ENCODE results near the gene IMMP2L.

Gene IMMP2L

GRCh38 chr7:111384065-111384891 lies 178.0 kb downstream of the IMMP2L start:
- no peak for DNase-seq

- no peak for DNase-seq
These were observed 179.2 kb downstream of the IMMP2L start for GRCh38 chr7:111383133-111383532.

DNA sequence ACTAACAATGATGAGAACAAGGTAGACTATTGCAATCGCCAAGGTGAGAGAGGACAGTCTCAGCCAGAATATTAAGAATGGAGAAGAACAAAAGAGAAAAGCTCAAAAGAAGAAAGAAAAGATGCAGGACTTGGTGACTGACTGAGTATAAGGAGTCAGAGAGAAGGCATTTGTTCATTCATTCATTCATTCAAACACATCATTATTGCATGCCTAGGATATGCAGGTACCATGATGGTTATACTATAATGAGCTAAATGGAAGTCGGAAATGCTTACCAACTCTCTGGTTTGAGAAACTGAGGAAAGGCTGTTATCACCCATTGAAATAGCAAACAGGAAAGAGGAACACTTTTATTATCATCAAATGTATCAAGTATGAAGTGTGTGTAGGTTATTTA lies 180.7 kb downstream of the IMMP2L start:
- no peak for DNase-seq

DNA sequence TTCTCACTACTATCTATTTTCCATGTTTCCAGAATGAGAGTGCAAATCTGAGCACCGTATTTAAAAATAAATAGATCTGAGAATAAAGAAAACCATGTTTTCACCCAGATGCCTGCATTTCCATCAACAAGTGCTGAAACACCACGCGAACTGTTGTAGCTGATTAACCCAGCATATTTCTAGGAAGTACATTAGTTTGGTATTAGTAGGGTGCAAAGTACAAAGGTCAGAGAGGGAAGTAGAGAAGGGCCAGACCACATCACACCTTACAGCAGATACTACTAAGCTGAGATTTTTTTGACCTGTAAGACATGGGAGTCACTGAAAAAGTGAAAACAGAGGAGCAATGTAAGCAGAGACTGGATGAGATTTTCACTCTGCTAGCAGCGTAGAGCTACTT lies 181.3 kb downstream of the IMMP2L start:
- no peak for DNase-seq

DNA sequence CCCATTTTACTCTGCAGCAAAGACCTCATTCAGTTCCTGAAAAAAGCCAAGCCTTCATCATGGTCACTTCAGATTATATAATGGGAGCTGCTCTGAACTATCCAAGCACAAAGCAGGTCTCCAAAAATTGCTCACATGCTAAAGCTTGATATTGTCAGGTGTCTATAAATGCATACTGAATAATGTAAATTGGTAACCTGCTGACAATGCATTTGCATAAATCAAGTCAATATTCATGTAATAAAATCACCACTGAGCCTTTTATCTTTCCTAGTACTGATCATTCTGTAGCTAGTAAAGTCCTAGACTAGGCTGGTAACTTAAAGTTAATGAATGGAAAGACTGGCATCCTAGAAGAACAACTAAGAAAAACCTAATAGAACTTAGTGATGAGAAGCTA lies 188.3 kb downstream of the IMMP2L start:
- no peak for DNase-seq

DNA sequence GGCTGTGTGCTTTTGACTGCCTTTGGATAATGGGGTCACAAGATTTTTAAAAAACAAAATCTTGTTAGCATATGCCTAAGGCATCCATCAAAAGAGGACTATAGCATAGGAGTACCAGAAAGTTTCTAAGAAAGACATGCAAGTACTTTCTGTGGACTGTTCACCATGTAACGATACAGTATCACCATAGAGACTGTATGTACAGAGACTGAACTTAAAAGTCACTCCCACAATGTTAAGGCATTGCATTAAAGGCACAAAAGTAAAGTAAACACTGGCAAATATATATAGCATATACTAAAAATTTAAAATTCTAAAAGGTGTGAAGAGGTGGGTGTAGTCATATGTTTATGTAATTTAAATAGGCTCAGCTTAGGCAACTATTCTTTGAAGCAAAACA lies 190.9 kb downstream of the IMMP2L start:
- no peak for DNase-seq

DNA sequence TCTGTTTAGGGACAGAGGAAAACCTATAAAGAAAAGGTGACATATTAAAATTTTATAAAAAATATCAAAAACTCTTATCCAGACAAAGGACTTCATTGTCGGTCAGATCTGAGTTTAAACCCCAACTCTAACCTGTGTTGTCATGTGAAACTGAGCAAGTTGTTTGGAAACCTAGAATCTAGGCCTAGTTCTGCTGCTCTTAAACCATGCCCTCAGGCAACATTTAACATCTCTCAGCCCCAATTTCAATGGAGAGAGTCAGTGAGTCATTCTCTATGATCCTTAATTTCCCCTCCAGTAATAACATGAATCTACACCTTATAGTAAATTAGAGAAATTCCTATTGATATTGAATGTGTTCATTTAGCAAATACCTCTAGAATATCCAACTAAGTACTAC lies 192.3 kb downstream of the IMMP2L start:
- DNase-seq = no peak

GRCh38 chr7:111368381-111369065 lies 193.8 kb downstream of the IMMP2L start:
- no peak for DNase-seq

DNA sequence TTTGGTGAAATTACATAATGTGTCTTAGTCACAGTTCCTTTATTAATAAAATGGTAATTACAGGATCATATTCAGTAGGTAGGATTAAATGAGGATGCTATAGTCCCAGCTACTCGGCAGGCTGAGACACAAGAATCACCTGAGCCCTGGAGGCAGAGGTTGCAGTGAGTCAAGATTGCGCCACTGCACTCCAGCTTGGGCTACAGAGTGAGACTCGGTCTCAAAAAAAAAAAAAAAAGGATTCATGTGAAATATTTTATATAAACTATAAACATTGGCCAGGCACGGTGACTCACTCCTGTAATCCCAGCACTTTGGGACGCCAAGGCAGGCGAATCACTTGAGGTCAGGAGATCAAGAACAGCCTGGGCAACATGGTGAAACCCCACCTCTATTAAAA lies 197.9 kb downstream of the IMMP2L start:
- no peak for DNase-seq

DNA sequence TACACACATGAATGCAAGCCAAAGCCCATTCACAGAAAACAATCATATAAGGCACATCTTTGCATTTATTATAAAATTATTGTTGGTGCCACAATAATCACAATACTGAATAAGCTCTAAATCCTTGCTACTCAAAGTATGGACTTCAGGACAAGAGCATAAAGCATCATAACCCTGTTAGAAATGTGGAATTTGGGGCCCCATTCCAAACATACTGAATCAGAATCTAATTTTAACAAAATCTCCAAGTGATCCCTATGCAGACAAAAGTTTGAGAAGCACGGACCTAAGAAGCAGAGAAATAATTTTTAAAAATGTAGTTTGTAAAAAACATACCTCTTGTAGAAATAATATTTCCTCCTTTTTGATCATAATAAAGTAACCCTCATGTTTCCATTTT lies 199.2 kb downstream of the IMMP2L start:
- no peak for DNase-seq

- DNase-seq = no peak
These were observed 199.7 kb downstream of the IMMP2L start for GRCh38 chr7:111362506-111363054.

DNA sequence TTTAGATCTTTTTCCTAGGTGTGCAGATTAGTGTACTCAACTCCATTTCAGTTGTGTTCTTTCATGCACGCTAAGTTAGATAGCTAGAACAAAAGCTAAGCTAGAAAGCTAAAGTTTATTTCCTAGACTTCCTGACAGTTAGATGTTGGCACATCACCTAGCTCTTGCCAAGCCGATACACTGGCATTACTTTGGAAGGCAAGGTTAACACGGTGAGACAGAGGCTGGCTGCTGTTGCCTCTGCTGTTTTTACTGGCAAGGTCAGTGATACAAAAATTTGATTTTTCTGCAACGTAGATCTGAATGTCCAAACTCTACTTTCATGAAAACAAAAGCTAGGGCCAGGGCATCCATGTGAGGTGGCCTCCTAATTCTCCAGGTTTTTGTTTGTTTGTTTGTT lies 203.4 kb downstream of the IMMP2L start:
- no peak for DNase-seq

DNA sequence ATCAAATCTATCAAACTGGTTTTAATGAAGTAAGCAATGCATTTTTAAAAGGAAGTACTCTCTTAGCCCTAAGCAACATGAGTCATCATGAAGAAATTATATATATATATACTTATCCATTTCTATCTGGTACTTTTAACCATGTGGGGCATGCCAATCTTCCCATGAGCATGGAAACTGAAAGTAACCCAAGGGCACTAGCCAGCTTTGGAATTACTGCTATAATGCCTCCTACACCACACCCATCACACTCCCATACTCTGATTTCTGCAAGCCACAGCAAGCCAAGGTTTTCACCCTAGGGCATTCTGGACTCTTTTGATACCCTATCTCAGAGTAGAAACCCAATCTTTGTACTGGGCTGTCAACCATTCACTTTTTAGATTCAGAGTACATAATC lies 204.6 kb downstream of the IMMP2L start:
- DNase-seq = no peak

- no peak for DNase-seq
These were observed 205.4 kb downstream of the IMMP2L start for GRCh38 chr7:111356941-111357340.

GRCh38 chr7:111352319-111352718 lies 210.0 kb downstream of the IMMP2L start:
- DNase-seq = no peak

- DNase-seq = no peak
These were observed 216.1 kb downstream of the IMMP2L start for GRCh38 chr7:111346219-111346618.

GRCh38 chr7:111343017-111343416 lies 219.3 kb downstream of the IMMP2L start:
- no peak for DNase-seq

DNA sequence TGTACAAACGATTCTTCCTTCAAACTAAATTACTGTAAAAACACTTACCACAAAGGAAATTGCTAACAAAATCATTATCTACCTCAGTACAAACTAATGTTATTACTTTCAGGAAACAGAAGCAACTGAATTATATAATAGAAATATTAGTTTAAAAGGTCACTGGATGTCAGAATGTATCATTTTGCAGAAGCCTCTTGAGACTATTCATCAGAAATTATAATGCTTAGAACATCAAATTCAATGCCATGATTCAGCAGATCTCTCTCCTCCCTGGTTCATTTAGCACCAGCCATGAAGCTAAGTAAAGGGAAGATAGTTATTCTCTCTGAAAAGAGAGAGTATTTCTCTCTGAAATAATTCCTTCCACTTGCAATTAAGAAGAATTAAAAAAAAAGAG lies 223.3 kb downstream of the IMMP2L start:
- no peak for DNase-seq

GRCh38 chr7:111333010-111333409 lies 229.3 kb downstream of the IMMP2L start:
- no peak for DNase-seq

DNA sequence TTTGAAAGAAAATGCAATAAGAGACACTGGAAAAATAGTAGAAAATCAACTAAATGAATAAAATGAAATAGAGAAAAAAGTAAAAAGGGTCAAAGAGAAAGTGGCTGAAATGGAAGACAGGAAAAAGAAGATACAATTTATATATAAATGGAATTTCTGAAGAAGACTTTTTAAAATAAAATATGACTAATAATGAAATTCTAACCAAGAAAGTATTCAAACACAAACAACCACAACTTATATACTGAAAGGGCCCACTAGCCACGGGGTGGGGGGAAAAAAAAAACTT lies 232.1 kb downstream of the IMMP2L start:
- no peak for DNase-seq

DNA sequence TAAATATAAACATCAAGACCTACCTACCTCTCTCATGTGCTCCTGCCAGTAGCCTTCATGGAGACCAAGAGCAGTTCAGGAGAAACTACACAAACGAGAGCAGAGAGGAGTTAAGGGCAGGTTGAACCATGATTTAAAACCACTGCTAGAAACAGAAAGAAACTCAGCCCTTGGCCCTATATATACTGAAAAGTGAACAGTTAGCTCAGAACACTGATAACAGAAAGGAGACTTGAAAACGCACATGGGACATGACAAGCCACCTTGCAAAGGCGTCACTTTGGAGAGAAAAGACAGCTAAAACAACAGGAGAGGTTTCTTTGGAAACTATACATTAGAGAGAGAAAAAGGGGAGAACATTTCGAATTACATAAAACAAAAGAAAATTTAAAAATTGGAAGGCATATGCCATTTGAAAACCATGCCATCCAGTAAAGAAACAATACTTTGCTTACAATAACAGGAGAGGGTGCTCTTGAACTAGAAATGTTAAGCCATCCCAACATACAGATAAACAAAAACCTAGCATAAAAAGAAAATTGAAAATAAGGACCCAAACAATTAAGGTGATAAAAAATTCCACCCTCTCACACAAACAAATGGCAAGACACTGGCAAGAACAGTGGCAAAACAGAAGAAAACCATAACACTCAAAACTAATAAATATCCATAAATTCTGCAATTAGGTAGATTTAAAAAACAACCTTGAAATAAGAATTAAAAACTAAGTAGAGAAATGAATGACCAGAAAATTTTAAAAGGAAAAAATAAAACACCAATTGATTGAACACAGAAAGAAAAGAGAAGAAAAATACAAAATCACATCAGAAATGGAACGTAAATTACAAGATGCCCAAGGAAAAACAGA lies 232.7 kb downstream of the IMMP2L start:
- no peak for DNase-seq

DNA sequence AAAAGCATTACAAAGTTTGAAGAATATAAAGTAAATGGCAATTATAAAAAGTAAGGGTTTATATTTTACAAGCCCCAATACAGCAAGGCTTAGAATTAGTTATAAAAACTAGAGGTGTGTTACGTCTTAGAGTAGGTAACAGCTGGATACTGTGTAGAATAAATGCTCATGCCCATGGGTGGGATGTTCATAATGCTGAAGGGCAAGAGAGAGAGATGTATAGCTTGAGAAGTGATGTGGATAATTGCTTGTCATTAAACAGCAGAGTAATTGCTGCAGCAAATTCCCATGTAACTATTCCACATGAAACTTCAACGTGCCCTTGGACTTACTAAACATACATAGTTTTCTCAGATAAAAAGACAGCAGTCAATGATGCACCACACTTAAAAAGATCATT lies 233.8 kb downstream of the IMMP2L start:
- DNase-seq = no peak

DNA sequence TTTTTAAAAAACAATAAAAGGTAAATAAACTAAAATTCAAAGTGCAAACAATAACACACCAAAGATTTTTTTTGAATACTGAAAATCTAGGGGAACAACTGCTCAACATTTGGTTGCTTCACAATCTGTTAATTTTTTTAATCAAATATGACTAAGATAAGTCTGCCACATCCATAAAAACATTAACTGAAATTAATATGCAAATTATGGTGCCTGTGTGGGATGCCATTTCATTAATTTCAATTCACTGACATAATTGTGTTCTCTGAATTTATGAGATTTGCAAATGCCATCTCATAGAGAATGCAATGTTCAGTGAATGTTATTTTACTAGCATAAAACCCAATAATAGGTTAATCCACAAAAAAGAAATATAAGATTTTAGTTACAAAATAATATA lies 237.5 kb downstream of the IMMP2L start:
- no peak for DNase-seq

DNA sequence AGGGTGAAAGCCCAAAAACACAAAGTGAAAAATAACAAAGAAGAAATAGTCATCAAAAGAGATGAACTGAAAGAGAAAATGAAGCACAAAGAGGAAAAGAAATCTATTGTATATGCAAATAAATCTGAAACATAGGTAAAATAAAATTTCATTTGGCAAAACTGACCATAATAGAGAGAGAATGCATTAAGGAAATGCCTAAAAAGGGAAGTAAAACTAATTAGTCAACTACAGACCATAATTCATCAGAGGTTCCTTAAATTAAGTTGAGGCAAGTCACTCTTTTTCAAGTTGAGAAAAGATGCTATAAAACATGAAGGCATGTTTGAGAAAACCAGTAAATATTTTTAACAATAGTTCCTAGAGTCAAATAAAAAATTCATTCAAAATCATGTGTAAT lies 238.1 kb downstream of the IMMP2L start:
- no peak for DNase-seq
